ENCODE measurements around the gene CYP2J2.
"Not testable (repeated sequence)": the region's sequence is repeated elsewhere in the genome, so short reads cannot be mapped to it uniquely, and the experiment has no call there.

Gene CYP2J2

GRCh38 chr1:59877108-59877682, 49.4 kb downstream of the CYP2J2 start:
- DNase-seq (ENCODE audit: extremely low read depth in 1 of 2, low read depth in 1 of 2): no peak

DNA sequence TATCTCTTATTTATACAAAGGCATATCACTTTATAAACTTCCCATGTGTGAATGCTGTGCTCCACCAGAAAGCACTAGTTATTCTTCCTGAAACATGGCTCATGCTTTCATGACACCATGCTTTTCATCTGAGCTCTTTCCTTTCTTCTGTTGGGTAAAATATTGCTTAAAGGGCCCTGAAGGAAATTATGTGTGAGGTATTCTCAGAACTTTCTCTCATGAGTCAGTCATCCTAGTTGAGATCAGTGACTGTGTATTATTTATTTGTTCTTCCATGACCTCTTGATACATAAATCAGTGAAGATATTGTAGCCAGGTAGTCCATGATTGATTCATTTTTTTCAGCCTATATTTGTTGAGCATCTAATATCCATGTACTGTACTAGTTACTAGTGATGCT, 54.8 kb downstream of the CYP2J2 start:
- no peak for DNase-seq (ENCODE audit: extremely low read depth in 1 of 2, low read depth in 1 of 2)

GRCh38 chr1:59866462-59866861, 60.1 kb downstream of the CYP2J2 start:
- DNase-seq (ENCODE audit: extremely low read depth in 1 of 2, low read depth in 1 of 2): no peak

GRCh38 chr1:59857679-59858354, 68.8 kb downstream of the CYP2J2 start:
- no peak for DNase-seq (ENCODE audit: extremely low read depth in 1 of 2, low read depth in 1 of 2)

DNA sequence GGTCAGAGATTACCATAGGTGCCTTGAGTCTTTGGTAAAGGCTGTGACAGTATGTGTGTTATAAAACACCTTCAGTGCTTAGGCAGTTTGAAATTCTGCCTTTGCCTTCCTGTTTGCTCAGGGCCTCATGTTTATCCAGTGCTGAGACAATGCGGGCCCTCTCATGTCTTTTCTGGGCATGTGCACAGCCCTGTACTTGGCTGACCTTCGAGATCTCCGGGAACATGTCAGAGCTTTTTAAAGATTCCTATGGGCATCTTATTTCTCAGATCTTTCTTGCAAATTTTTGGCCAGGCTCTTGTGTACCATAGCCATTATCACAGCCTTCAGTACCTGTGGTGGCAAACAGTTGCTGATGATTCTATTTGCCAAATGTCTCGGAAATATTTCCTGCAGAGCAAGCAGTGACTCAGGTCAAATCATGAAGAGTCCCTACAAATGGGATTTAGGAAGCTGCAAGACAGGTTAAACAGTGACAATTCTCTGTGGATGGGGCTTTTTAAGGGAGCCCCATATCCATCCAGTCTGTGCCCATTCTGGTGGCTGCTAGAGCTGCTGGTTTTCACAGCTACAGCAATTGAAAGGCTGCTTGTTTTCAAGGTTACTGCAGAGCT, 69.7 kb downstream of the CYP2J2 start:
- DNase-seq (ENCODE audit: extremely low read depth in 1 of 2, low read depth in 1 of 2): no peak

GRCh38 chr1:59855297-59855696, 71.3 kb downstream of the CYP2J2 start:
- not testable (repeated sequence) for DNase-seq (ENCODE audit: extremely low read depth in 1 of 2, low read depth in 1 of 2)

- DNase-seq (ENCODE audit: extremely low read depth in 1 of 2, low read depth in 1 of 2): no peak
Measured at GRCh38 chr1:59852117-59852516, 74.5 kb downstream of the CYP2J2 start.

- DNase-seq (ENCODE audit: extremely low read depth in 1 of 2, low read depth in 1 of 2): no peak
Measured at GRCh38 chr1:59846895-59847282, 79.7 kb downstream of the CYP2J2 start.

- DNase-seq (ENCODE audit: extremely low read depth in 1 of 2, low read depth in 1 of 2): no peak
Measured at GRCh38 chr1:59846209-59846894, 80.2 kb downstream of the CYP2J2 start.

DNA sequence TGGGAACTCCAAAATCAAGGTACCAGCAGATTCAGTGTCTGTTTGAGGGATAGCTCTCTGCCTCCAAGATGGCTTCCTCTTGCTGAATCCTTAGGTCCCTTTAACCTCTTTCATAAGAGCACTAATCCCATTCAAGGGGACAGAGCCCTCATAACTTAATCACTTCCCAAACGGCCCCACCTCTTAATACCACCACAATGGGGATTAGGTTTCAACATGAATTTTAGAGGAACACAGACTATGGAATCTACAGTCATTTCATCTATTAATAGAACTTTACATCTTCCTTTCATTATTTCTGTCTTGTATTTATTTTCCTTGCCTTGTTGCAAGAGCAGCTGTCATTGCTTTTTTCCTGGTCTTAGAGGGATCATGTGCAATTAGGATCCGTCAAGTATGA, 81.5 kb downstream of the CYP2J2 start:
- DNase-seq (ENCODE audit: extremely low read depth in 1 of 2, low read depth in 1 of 2): no peak

Data from stimulated activated CD8-positive, alpha-beta memory T cell treated with anti-CD3 and anti-CD28 coated beads, Interleukin-7, amount 100 ng/mL, for 48 hours (primary cell).